Left colon (tissue), 2 donors: ENCODE results near the gene PANK2. TPM values are rescaled to one million over a fixed set of nuclear protein-coding genes. Genes with fewer than 3 reads are reported as not detected.
"Not testable (repeated sequence)": the region's sequence is repeated elsewhere in the genome, so short reads cannot be mapped to it uniquely, and the experiment has no call there.

ENCODE experiments used
- ATAC-seq: fragments of 200-7000 bp; cut with Tn5 transposase; one replicate; pipeline ENCODE4 v1.9.1; 2020; ENCODE audit warnings: mild to moderate bottlenecking, moderate library complexity
- DNase-seq, 2 donors: peaks; one replicate each; pipeline ENCODE4 v3.0.0-alpha.2; 2020
- intact Hi-C, 2 donors: fragments of 100-400 bp; cut with DNase I in 1 of 2; cut with micrococcal nuclease in 1 of 2; formaldehyde crosslinking; loops; one replicate each; pipeline versions ENCODE4 v1.11.2 to v1.14.0; 2022; cut with DNase I, micrococcal nuclease
- long read RNA-seq: library from polyadenylated mRNA; unstranded; transcript quantifications from one replicate; pipeline ENCODE4 v2.0.0, GENCODE V29; 2021
- total RNA-seq, 2 donors: library from RNA; stranded (reverse); fragmentation: NEBNext Ultra II Directional; extraction: Animal tissue kit (Norgen Biotek cat#: 25700); gene quantifications; one replicate each; pipeline ENCODE4 v1.2.1, GENCODE V29; 2021
- donor health status: DM: no; HTN: no; CAD: no.
- donor health status: DM: yes; HTN: yes; CAD: no.

PANK2 gene
- 10 to 100 TPM; 26.9 to 28.8 TPM for total RNA-seq
- long read RNA-seq, transcript PANK2-202 (7 exons, 1,843 nt): minor isoform, 10 of 56 reads
- long read RNA-seq, transcript PANK2-201 (7 exons, 2,280 nt): major isoform, 38 of 56 reads
- long read RNA-seq, partial matches to known transcripts: 2 of 56 reads
- long read RNA-seq, other reads (novel, unspliced or antisense): 5 of 56 reads

- DNase-seq (peak; percentile 98 to 99), ATAC-seq (peak; percentile 95)
- intact Hi-C loops: loop anchor here in 1 of 2 donors (10.0 kb wide), 1 partner anchor 196 kb away; no protein-coding TSS in a partner anchor
Observed at GRCh38 chr20:3888622-3889488, at the start of gene PANK2. PANK2 (plus strand) TSS chr20:3889387.

GRCh38 chr20:3840201-3840600, 49.0 kb upstream of the PANK2 start:
- ATAC-seq, intact Hi-C loops, DNase-seq: not testable (repeated sequence)

GRCh38 chr20:3842348-3842930, 46.7 kb upstream of the PANK2 start:
- DNase-seq (peak; percentile 39 to 56), ATAC-seq (peak; percentile 28)
- intact Hi-C loops: no loop called here

GRCh38 chr20:3843490-3843889, 45.7 kb upstream of the PANK2 start:
- ATAC-seq (no peak), DNase-seq (no peak)
- intact Hi-C loops: no loop called here

- DNase-seq, ATAC-seq, intact Hi-C loops: not testable (repeated sequence)
Observed at GRCh38 chr20:3843990-3844619, 45.1 kb upstream of the PANK2 start.

- DNase-seq: no peak
- intact Hi-C loops: no loop called here
- no peak for ATAC-seq
Observed at GRCh38 chr20:3846378-3846739, 42.8 kb upstream of the PANK2 start.

GRCh38 chr20:3846740-3847428, 42.3 kb upstream of the PANK2 start, which contains the start of gene MAVS:
MAVS (plus strand) TSS chr20:3846834; CDS start chr20:3854625, 7,791 bp downstream.
- intact Hi-C loops: no loop called here

GRCh38 chr20:3847429-3847940, 41.7 kb upstream of the PANK2 start:
- intact Hi-C loops: no loop called here
- DNase-seq: no peak
- ATAC-seq: no peak

More at GRCh38 chr20:3846740-3847428, 42.3 kb upstream of the PANK2 start, which contains the start of gene MAVS:
- DNase-seq: peak; percentile 91 to 94
- ATAC-seq: peak; percentile 82

- DNase-seq (no peak), ATAC-seq (no peak)
- intact Hi-C loops: no loop called here
Observed at GRCh38 chr20:3848565-3848964, 40.6 kb upstream of the PANK2 start.

GRCh38 chr20:3854462-3854871, 34.7 kb upstream of the PANK2 start:
- intact Hi-C loops: no loop called here
- ATAC-seq: peak; percentile 71
- no peak for DNase-seq

- DNase-seq: peak in 1 of 2 donors; percentile 37
- intact Hi-C loops: no loop called here
Observed at GRCh38 chr20:3857405-3857804, 31.8 kb upstream of the PANK2 start.

GRCh38 chr20:3858689-3859088, 30.5 kb upstream of the PANK2 start:
- intact Hi-C loops: no loop called here
- DNase-seq: no peak
- ATAC-seq: no peak

More at GRCh38 chr20:3857405-3857804, 31.8 kb upstream of the PANK2 start:
- peak; percentile 40 for ATAC-seq

GRCh38 chr20:3861191-3861590, 28.0 kb upstream of the PANK2 start:
- DNase-seq: no peak
- ATAC-seq: no peak
- intact Hi-C loops: no loop called here

GRCh38 chr20:3862333-3862732, 26.9 kb upstream of the PANK2 start:
- no peak for ATAC-seq
- intact Hi-C loops: no loop called here

GRCh38 chr20:3863317-3863716, 25.9 kb upstream of the PANK2 start:
- DNase-seq: no peak
- intact Hi-C loops: no loop called here
- no peak for ATAC-seq

More at GRCh38 chr20:3862333-3862732, 26.9 kb upstream of the PANK2 start:
- DNase-seq: no peak

GRCh38 chr20:3864518-3864917, 24.7 kb upstream of the PANK2 start:
- no peak for ATAC-seq
- intact Hi-C loops: no loop called here
- DNase-seq: no peak

GRCh38 chr20:3865152-3865886, 23.9 kb upstream of the PANK2 start:
- ATAC-seq (no peak), DNase-seq (no peak)
- intact Hi-C loops: no loop called here
